IPS-18a (cell line): ENCODE results near the gene TTBK2.
A peak's percentile ranks its signal among the peaks of the same experiment; 100 is the strongest.

Source experiments
- H3K27ac ChIP-seq: one replicate; pipeline ENCODE4 v1.5.1; 2013; ENCODE audit warnings: low read length
- H3K27me3 ChIP-seq: one replicate; pipeline ENCODE4 v1.6.1; 2013; ENCODE audit warnings: mild to moderate bottlenecking, low read length; ENCODE audit not compliant: control insufficient read depth, insufficient read depth
- H3K36me3 ChIP-seq: one replicate; pipeline ENCODE4 v1.6.1; 2013; ENCODE audit warnings: low read depth, low read length; ENCODE audit not compliant: control insufficient read depth
- H3K4me1 ChIP-seq: one replicate; pipeline ENCODE4 v1.6.1; 2013; ENCODE audit warnings: low read depth, low read length; ENCODE audit not compliant: control insufficient read depth
- H3K4me3 ChIP-seq: one replicate; pipeline ENCODE4 v1.5.1; 2013; ENCODE audit warnings: low read length
- H3K9ac ChIP-seq: one replicate; pipeline ENCODE4 v1.6.1; 2013; ENCODE audit warnings: mild to moderate bottlenecking, low read length, moderate library complexity
- H3K9me3 ChIP-seq: one replicate; pipeline ENCODE4 v1.6.1; 2013; ENCODE audit warnings: low read depth, low read length; ENCODE audit not compliant: control insufficient read depth

The TTBK2 gene

DNA sequence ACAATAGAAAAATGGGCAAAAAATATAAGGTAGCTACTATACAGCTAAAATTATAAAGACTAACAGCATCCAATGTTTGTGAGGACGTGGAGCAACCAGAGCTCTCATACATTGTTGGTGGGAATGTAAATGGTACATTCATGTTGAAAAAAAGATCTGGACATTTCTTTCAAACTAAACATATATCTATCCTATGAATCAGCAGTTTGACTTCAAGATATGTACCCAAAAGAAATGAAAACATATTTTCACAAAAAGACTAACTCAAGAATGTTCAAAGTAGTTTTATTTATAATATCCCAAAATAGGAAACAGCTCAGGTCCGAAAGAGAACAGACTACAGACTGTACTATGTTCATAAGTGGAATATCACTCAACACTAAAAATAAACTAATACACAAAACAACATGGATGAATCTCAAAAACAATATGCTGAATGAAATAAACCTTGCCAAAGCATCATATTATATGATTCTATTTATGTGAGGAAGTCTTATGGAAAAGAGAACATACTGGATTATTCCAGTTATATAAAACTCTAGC, 8.8 kb upstream of the TTBK2 start:
- Histone ChIP-seq H3K36me3 (no peaks in the 10 kb centered on the region), H3K9me3 (no peaks in the 10 kb centered on the region), H3K27me3 (no peaks in the 10 kb centered on the region), H3K4me1 (no peaks in the 10 kb centered on the region), H3K27ac (no peak overlapping the region), H3K4me3 (no peak overlapping the region), H3K9ac (no peak overlapping the region)

DNA sequence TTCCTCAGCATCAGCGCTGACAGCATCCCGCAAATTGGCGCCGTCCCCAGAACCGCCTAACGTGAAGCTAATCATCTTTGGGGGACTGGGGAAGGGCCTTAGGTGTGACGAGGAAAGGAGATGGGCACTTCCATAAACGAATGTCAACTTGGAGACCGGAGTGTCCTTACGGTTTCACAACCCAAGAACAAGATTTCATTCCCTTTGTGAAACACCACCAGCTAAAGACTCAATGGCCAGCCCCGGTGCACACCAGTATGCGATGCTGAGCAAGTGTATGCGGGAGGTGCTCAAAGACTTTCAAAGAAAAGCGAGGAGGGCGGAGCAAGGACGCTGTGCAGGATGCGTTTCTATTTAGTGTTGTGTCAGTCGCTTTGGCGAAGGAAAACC, 759 bp upstream of the TTBK2 start:
- Histone ChIP-seq H3K36me3 (no peaks in the 10 kb centered on the region), H3K9ac (peak overlapping the region; percentile 33), H3K4me3 (peak overlapping the region; percentile 99), H3K27ac (no peak overlapping the region), H3K4me1 (peaks cover 16% of the 10 kb centered on the region), H3K9me3 (no peaks in the 10 kb centered on the region), H3K27me3 (peaks cover 19% of the 10 kb centered on the region)

DNA sequence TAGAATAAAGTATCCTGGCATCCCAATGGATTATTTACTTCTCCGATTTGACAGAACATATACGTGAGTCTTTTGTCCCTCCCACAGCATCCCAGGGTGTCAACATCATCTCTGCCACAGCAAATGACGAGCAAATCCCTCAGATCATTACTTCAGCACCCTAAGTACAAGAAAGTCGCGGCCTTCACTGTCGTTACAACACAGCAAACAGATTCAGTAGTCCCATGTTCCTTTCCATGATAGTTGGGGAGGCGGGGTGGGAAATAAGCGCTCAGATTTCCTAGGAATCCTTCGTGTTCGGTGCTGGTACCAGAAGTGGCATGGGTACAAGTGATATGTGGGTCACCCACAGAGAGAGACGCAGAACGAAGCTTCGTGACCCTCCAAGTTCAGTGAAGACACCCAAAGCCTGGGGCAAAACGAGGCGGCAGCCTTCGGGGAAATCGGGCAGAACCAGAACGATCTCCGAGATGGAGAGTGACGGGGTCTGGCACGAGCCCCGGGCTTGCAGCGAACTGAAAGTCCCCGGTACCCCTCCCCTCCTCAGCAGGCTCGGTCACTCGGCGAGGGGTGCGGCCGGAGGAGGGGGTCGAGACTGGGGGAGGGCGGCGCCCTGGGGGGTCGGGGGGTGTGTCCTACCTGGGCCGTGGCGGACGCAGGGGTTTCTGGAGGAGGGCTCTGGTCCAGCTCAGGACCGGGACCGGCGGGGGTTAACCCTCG, 619 bp downstream of the TTBK2 start:
- H3K27ac ChIP-seq: no peak overlapping the region
- no peaks in the 10 kb centered on the region for H3K36me3 ChIP-seq
- H3K4me1 ChIP-seq: peaks cover 16% of the 10 kb centered on the region

DNA sequence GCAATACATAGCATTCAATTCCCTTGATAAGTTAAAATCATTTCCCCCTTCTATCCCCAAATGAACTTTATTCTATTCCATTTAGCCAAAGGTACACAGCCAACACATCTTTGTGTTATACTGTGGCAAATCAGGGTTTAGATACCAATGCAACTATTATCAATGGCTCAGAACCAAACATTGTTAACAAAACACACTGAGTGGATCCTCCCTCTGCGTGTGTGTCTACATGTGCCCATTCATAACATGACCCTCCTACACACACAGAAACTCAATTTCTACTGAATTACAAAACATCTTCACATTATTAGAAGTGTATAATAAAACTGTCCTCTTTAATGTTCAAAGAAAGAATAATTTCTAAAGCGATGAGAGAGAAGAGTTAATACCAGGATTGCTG, 1.3 kb downstream of the TTBK2 start:
- no peaks in the 10 kb centered on the region for H3K36me3 ChIP-seq
- peaks cover 16% of the 10 kb centered on the region for H3K4me1 ChIP-seq
- H3K27me3 ChIP-seq: peaks cover 19% of the 10 kb centered on the region
- H3K9me3 ChIP-seq: no peaks in the 10 kb centered on the region
- H3K27ac ChIP-seq: no peak overlapping the region
- peak overlapping the region; percentile 99 for H3K4me3 ChIP-seq
- H3K9ac ChIP-seq: peak overlapping the region; percentile 58

More for the DNA sequence above, 619 bp downstream of the TTBK2 start:
- Histone ChIP-seq H3K27me3 (peaks cover 19% of the 10 kb centered on the region), H3K4me3 (peak overlapping the region; percentile 99), H3K9me3 (no peaks in the 10 kb centered on the region), H3K9ac (peak overlapping the region; percentile 58)

DNA sequence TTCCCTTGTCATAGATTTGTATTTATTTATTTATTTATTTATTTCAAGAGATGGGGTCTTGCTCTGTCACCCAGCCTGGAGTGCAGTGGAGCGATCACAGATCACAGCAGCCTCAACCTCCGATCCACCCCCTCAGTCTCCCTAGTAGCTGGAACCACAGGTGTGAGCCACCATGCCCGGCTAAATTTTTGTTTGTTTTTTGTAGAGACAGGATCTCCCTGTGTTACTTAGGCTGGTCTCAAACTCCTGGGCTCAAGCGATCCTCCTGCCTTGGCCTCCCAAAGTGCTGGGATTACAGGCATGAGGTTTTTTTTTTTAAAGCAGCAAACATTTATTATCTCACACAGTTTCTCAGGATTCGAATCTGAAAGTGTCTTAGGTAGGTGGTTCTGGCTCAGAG, 2.5 kb downstream of the TTBK2 start:
- peaks cover 19% of the 10 kb centered on the region for H3K27me3 ChIP-seq
- H3K27ac ChIP-seq: no peak overlapping the region
- no peaks in the 10 kb centered on the region for H3K9me3 ChIP-seq
- H3K4me1 ChIP-seq: peaks cover 16% of the 10 kb centered on the region
- H3K9ac ChIP-seq: no peak overlapping the region
- H3K4me3 ChIP-seq: peak overlapping the region; percentile 9
- no peaks in the 10 kb centered on the region for H3K36me3 ChIP-seq

DNA sequence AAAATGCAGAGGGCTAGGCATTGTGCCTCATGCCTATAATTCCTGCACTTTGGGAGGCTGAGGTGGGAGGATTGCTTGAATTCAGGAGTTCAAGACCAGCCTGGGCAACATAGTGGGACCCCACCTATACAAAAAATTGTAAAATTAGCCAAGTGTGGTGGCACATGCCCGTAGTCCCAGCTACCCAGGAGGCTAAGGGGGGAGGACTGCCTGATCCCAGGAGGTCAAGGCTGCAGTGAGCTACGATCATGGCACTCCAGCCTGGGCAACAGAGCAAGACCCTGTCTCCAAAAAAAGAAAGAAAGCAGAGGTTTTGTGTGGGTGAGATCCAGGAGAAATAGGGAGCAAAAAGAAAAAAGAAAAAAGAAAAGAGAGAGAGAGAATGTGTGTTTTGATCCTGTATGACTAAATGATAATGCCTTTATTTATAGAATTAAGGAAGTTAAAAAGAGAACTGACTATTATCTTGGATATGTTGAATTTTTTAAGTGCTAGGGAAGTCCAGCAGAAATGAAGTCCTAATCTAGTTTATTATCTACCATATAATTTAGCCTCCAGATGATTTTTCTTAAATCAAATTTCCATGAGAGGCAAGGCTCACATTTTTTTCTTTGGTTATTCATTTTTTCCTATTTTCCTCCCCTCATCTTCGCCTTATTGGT, 4.8 kb downstream of the TTBK2 start:
- Histone ChIP-seq H3K4me3 (no peak overlapping the region), H3K27ac (no peak overlapping the region), H3K27me3 (peaks cover 4% of the 10 kb centered on the region), H3K9me3 (no peaks in the 10 kb centered on the region), H3K36me3 (no peaks in the 10 kb centered on the region), H3K4me1 (peaks cover 10% of the 10 kb centered on the region), H3K9ac (no peak overlapping the region)

GRCh38 chr15:42914728-42915497, 5.7 kb downstream of the TTBK2 start:
- no peak overlapping the region for H3K27ac ChIP-seq

DNA sequence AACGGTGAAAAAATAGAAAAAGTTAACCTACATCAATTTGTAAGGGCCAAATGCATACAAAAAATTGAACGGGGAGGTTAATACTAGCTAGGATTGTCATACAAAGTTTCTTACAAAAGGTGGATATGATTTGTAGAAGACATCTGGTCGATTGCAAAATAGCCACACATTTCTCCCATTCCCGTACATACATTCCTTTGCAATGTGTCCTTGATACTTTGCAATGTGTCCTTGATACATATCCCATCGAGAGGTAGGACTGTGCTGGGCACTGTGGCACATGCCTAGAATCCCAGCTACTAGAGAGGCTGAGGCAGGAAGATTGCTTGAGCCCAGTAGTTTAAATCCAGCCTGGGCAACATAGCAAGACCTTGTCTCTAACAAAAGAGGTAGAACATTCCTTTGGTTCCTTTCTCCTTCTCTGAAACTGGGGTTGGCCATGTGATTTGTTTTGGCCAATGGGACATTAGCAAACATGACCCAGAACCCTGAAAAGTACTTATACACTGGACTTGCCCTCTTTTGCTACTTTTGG, 9.5 kb downstream of the TTBK2 start:
- no peaks in the 10 kb centered on the region for H3K36me3 ChIP-seq
- no peaks in the 10 kb centered on the region for H3K9me3 ChIP-seq
- no peak overlapping the region for H3K9ac ChIP-seq
- H3K27ac ChIP-seq: no peak overlapping the region
- no peaks in the 10 kb centered on the region for H3K27me3 ChIP-seq
- no peak overlapping the region for H3K4me3 ChIP-seq
- H3K4me1 ChIP-seq: no peaks in the 10 kb centered on the region

More at GRCh38 chr15:42914728-42915497, 5.7 kb downstream of the TTBK2 start:
- Histone ChIP-seq H3K9ac (no peak overlapping the region), H3K4me1 (peaks cover 10% of the 10 kb centered on the region), H3K36me3 (no peaks in the 10 kb centered on the region), H3K27me3 (peaks cover 4% of the 10 kb centered on the region), H3K4me3 (no peak overlapping the region), H3K9me3 (no peaks in the 10 kb centered on the region)

GRCh38 chr15:42908538-42908937, 12.0 kb downstream of the TTBK2 start:
- H3K27ac ChIP-seq: no peak overlapping the region
- no peaks in the 10 kb centered on the region for H3K27me3 ChIP-seq
- no peaks in the 10 kb centered on the region for H3K36me3 ChIP-seq
- H3K9me3 ChIP-seq: no peaks in the 10 kb centered on the region
- no peak overlapping the region for H3K4me3 ChIP-seq
- H3K9ac ChIP-seq: no peak overlapping the region
- H3K4me1 ChIP-seq: no peaks in the 10 kb centered on the region

DNA sequence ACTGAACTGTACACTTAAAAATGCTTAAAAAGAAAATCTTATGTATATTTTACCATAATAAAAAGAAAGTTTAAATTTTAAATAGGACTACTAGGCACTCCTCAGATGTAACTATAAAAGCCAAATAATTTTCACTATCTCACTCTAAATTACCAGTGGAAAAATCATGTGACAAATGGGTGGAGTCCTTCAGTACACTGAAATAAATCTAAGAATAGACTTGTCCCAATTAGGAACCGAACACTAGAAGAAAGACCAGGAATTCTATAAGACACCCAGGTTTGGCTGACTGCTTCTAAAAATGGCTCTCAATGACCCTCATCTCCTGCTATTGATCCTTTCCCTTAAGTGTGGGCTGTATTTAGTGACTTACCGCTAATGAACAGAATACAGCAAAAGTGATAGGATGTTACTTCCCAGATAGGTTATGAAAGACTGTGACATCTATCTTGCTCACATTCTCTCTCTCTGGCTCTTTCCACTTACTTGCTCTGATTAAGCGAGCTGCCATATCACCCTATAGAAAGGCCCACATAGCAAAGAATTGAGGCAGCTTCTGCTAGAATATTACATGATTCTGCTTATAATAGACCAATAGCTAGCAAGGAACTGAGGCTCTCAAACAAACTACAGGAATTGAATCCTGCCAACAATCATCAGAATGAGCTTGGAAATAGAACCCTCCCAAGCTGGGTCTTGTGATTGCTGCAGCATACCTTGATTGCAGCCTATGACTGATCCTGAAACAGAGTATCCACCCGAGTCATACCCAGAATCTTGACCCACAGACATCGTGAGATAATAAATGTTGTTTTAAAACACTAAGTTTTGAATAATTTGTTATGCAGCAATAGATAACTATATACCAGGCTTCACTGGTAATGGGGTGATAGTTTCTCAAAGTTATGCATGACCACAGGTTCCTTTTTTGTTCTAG, 16.9 kb downstream of the TTBK2 start:
- Histone ChIP-seq H3K27ac (no peak overlapping the region), H3K9me3 (no peaks in the 10 kb centered on the region), H3K4me1 (no peaks in the 10 kb centered on the region), H3K27me3 (no peaks in the 10 kb centered on the region), H3K4me3 (no peak overlapping the region), H3K9ac (no peak overlapping the region), H3K36me3 (no peaks in the 10 kb centered on the region)
